Kidney epithelial cell (primary cell): ENCODE results near the gene C1GALT1. TPM values are rescaled to one million over a fixed set of nuclear protein-coding genes. Genes with fewer than 3 reads are reported as not detected.
"Not testable (repeated sequence)": the region's sequence is repeated elsewhere in the genome, so short reads cannot be mapped to it uniquely, and the experiment has no call there.

Experiments
- DNase-seq: peaks from one replicate; pipeline ENCODE4 v3.0.0-alpha.2; 2010; ENCODE audit warnings: low read depth
- H3K27me3 ChIP-seq: 2 replicates; pipeline ENCODE4 v1.6.0; 2011; ENCODE audit warnings: low read length; ENCODE audit not compliant: control insufficient read depth, insufficient read depth
- H3K36me3 ChIP-seq: 2 replicates; pipeline ENCODE4 v1.5.1; 2011; ENCODE audit warnings: low read length; ENCODE audit not compliant: control insufficient read depth, insufficient read depth
- H3K4me3 ChIP-seq: 2 replicates; pipeline ENCODE4 v1.5.1; 2011; ENCODE audit warnings: low read depth, mild to moderate bottlenecking, control low read depth, low read length
- total RNA-seq: library from RNA; depleted of rRNA; stranded (reverse); fragments of >200 nt; gene quantifications from 2 replicates; pipeline ENCODE4 v1.2.3, GENCODE V29; 2015
- TF ChIP-seq, protein P1 (sequence below): IDR thresholded peaks from 2 replicates; pipeline ENCODE4 v1.5.1; 2011; ENCODE audit warnings: mild to moderate bottlenecking, moderate library complexity, low read length, control low read depth, inconsistent platforms; ENCODE audit not compliant: insufficient read depth, poor library complexity, severe bottlenecking

C1GALT1 gene
- total RNA-seq, 1 donor from 2014 or later: 102 TPM

DNA sequence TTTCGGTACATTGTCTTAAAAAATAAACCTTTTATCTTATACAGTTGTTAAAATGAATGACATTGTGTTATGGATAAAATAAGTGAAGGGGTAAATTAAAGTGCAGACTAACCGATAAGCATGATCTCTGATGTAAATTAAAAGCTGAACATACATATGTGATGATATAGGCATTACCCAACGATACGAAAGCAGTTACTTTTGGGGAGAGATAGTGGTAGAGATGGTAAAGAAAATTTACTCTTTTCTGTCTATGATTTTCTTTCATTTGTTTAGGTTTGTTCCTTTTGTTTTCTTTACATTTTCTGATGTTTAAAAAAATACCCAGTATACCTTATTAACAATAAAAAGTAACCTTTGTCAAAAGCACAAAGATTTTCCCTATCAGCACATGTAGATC, 6.4 kb downstream of the C1GALT1 start:
- Histone ChIP-seq H3K4me3 (no peak overlapping the region), H3K27me3 (no peaks in the 10 kb centered on the region), H3K36me3 (no peaks in the 10 kb centered on the region)
- no peak for DNase-seq
- TF ChIP-seq, protein P1, sequence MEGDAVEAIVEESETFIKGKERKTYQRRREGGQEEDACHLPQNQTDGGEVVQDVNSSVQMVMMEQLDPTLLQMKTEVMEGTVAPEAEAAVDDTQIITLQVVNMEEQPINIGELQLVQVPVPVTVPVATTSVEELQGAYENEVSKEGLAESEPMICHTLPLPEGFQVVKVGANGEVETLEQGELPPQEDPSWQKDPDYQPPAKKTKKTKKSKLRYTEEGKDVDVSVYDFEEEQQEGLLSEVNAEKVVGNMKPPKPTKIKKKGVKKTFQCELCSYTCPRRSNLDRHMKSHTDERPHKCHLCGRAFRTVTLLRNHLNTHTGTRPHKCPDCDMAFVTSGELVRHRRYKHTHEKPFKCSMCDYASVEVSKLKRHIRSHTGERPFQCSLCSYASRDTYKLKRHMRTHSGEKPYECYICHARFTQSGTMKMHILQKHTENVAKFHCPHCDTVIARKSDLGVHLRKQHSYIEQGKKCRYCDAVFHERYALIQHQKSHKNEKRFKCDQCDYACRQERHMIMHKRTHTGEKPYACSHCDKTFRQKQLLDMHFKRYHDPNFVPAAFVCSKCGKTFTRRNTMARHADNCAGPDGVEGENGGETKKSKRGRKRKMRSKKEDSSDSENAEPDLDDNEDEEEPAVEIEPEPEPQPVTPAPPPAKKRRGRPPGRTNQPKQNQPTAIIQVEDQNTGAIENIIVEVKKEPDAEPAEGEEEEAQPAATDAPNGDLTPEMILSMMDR: no peak

DNA sequence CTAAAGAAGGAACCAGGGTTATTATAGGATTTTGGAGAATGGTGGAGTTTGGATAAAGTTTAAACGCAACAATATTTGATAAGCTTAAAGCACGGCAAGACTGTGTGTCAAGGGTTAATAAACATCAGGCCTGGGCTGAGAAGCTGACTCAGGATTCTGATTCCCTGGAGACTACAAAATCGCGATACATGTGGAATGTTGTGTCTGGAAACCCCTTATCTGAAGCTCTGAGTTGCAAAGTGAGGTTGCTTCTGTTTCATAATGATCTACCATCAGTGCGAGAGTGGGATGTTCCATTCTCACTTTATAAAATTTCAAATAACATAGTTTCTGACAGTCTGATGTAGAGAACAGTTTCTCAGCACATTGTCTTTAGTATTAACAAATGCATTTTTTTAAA, 7.8 kb downstream of the C1GALT1 start:
- Histone ChIP-seq H3K4me3 (no peak overlapping the region), H3K27me3 (no peaks in the 10 kb centered on the region), H3K36me3 (no peaks in the 10 kb centered on the region)
- no peak for DNase-seq
- TF ChIP-seq, protein P1: no peak

DNA sequence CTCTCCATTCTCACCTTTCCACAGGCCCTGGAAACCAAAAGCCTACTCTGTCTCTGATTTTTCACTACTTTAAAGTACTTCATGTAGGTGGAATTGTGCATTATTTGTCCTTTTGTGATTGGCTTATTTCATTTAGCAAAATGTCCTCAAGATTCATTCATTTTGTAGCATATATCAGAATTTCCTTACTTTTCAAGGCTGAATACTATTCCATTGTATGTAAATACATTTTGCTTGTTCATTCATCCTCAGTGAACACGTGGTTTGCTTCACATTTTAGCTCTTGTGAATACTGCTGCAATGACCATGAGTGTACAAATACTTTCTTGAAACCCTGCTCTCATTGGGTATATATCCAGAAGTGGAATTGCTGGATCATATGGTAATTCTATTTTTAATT, 8.8 kb downstream of the C1GALT1 start:
- Histone ChIP-seq H3K4me3 (no peak overlapping the region), H3K36me3 (no peaks in the 10 kb centered on the region), H3K27me3 (no peaks in the 10 kb centered on the region)
- no peak for DNase-seq
- TF ChIP-seq, protein P1: no peak

DNA sequence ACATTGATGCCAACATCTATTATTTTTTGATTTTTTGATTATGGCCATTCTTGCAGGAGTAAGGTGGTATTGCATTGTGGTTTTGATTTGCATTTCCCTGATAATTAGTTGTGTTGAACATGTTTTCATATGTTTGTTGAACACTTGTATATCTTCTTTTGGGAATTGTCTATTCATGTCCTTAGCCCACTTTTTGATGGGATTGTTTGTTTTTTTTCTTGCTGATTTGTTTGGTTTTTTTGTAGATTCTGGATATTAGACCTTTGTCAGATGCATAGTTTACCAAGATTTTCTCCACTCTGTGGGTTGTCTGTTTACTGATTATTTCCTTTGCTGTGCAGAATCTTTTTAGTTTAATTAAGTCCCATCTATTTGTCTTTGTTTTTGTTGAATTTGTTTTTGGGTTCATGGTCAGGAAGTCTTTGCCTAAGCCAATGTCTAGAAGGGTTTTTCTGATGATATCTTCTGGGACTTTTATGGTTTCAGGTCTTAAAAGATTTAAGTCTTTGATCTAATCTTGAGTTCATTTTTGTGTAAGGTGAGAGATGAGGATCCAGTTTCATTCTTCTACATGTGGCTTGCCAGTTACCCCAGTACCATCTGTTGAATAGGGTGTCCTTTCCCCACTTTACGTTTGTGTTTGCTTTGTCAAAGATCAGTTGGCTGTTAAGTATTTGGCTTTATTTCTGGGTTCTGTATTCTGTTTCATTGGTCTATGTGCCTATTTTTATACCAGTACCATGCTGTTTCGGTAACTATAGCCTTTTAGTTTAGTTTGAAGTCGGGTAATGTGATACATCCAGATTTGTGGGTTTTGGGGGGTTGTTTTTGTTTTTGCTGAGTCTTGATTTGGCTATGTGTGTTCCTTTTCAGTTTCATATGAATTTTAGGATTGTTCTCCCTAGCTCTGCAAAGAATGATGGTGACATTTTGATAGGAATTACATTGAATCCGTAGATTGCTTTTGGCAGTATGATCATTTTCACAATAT, 10.7 kb downstream of the C1GALT1 start:
- H3K36me3 ChIP-seq, DNase-seq, H3K4me3 ChIP-seq, H3K27me3 ChIP-seq: not testable (repeated sequence)

DNA sequence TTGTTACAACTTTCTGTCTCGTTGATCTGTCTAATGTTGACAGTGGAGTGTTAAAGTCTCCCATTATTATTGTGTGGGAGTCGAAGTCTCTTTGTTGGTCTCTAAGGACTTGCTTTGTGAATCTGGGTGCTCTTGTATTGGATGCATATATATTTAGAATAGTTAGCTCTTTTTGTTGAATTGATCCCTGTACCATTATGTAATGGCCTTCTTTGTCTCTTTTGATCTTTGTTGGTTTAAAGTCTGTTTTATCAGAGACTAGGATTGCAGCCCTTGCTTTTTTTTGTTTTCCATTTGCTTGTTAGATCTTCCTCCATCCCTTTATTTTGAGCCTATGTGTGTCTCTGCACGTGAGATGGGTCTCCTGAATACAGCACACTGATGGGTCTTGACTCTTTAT, 17.2 kb downstream of the C1GALT1 start:
- H3K36me3 ChIP-seq, DNase-seq, H3K27me3 ChIP-seq, H3K4me3 ChIP-seq: not testable (repeated sequence)

DNA sequence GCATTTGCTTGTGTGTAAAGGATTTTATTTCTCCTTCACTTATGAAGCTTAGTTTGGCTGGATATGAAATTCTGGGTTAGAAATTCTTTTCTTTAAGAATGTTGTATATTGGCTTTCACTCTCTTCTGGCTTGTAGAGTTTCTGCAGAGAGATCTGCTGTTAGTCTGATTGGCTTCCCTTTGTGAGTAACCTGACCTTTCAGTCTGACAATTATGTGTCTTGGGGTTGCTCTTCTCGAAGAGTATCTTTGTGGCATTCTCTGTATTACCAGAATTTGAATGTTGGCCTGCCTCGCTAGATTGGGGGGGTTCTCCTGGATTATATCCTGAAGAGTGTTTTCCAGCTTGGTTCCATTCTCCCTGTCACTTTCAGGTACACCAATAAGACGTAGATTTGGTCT, 17.9 kb downstream of the C1GALT1 start:
- not testable (repeated sequence) for DNase-seq

DNA sequence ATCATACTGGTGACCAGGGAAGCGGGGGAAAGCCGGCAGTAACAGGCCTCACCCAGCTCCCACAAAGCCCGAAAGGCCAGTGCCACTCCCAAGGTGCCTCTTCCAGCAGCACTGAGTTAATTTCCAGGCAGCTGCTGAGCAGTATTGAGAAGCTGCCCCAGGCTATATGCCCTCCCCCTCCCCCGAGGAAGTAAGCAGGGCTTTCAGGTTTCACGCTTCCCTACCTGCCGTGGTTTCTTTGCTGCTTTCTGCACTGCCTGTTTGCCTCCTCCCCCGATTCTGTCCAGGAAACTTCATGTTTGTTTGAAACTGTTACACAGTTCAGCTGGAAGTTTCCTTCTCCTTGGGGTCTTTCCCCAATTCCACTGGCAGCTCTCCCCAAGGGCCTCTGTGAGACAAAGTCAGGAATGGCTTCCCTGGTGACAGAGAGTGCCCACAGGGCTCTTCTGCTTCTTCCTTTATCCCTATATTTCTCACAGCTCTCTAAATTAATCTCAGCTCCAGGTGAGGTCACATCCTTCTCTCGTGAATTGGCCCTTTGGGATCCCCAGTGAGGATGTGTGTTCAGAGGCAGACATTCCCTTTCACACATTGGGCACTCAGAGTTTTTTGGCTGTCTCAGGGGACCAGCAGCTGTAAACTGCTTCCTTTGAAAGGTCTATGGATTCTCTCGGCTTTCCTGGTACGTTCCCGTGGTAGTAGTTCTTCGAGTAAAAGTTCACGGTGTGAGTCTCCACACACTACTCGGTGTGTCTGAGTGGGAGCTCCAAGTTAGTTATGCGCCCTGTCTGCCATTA, 19.4 kb downstream of the C1GALT1 start:
- TF ChIP-seq, protein P1: no peak
- peak; percentile 50 for DNase-seq
- Histone ChIP-seq H3K4me3 (no peak overlapping the region), H3K27me3 (no peaks in the 10 kb centered on the region), H3K36me3 (no peaks in the 10 kb centered on the region)

More for the DNA sequence above, 17.9 kb downstream of the C1GALT1 start:
- H3K27me3 ChIP-seq, H3K36me3 ChIP-seq, H3K4me3 ChIP-seq: not testable (repeated sequence)
